D721Med (cell line): Measurements from ENCODE around the gene C14orf119.

Experiments
- DNase-seq: peaks from one replicate; pipeline ENCODE4 v3.0.0; 2011; ENCODE audit warnings: low spot score; ENCODE audit not compliant: insufficient read length
- FAIRE-seq: peaks from 2 replicates; lab custom pipeline; 2011; peaks lifted over from hg19 to GRCh38; lab: Jason Lieb, UNC
- CTCF ChIP-seq: IDR thresholded peaks from 2 replicates; pipeline ENCODE4 v1.5.1; 2012; ENCODE audit warnings: mild to moderate bottlenecking, control low read depth; ENCODE audit not compliant: insufficient read depth; ENCODE audit errors: missing control alignments

Gene C14orf119

GRCh38 chr14:23139874-23140273 lies 44.6 kb downstream of the C14orf119 start:
- FAIRE-seq (no peak), DNase-seq (no peak)
- no peak for TF ChIP-seq CTCF

GRCh38 chr14:23140371-23140770 lies 45.1 kb downstream of the C14orf119 start:
- no peak for TF ChIP-seq CTCF
- FAIRE-seq (no peak), DNase-seq (no peak)

- FAIRE-seq (no peak), DNase-seq (no peak)
- no peak for TF ChIP-seq CTCF
Measured at GRCh38 chr14:23141706-23142444, 46.6 kb downstream of the C14orf119 start.

GRCh38 chr14:23142826-23143225 lies 47.5 kb downstream of the C14orf119 start:
- FAIRE-seq (no peak), DNase-seq (no peak)
- TF ChIP-seq CTCF, result no peak

- FAIRE-seq, result no peak
- TF ChIP-seq CTCF, result no peak
- DNase-seq, result no peak
Measured at GRCh38 chr14:23143911-23144310, 48.6 kb downstream of the C14orf119 start.

- DNase-seq, result no peak
- no peak for FAIRE-seq
Measured at GRCh38 chr14:23145794-23146350, 50.6 kb downstream of the C14orf119 start.

More at GRCh38 chr14:23145794-23146350, 50.6 kb downstream of the C14orf119 start:
- TF ChIP-seq CTCF, result no peak
